Stimulated activated CD4-positive, alpha-beta T cell treated with anti-CD3 and anti-CD28 coated beads, Interleukin-1b, Interleukin-23, amount 100 ng/mL, for 24 hours (primary cell): ENCODE measurements around the gene CHD3.
A peak's percentile ranks its signal among the peaks of the same experiment; 100 is the strongest.

Source experiments
- DNase-seq, 4 experiments: peaks; one replicate each; pipeline ENCODE4 v3.0.0-alpha.2; 2020; ENCODE audit warnings: low read depth in 4 of 4, low spot score in 1 of 4

Gene CHD3

GRCh38 chr17:7888184-7888920, at the start of gene CHD3:
Gene CHD3, plus strand, starts transcription at chr17:7888789. Its CDS starts 212 bp downstream, at chr17:7889001.
- DNase-seq, result peak in 2 of 4 experiments; percentile 39 to 57

GRCh38 chr17:7839190-7839875, 49.3 kb upstream of the CHD3 start:
- no peak for DNase-seq

- no peak for DNase-seq
These were observed 48.7 kb upstream of the CHD3 start for GRCh38 chr17:7839876-7840261.

DNA sequence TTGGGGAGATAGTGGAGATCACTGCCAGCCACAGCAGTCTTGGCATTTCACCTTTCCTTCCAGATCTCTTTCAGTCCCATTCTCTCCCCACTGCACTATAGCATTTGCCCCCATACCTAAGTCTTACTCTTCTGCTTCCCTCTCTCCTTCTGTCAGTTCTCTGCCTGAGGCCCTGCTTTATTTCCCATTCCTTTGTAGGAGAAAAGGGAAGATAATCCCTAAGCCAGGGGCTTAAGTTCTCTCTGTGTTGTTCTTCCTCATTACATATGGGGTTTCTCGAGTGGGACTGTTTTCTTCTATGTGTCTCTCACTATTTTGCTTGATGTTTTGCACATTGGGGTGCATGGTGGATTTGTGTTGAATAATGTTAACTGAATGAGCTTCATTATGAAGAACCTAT, 48.1 kb upstream of the CHD3 start:
- DNase-seq, result no peak

DNA sequence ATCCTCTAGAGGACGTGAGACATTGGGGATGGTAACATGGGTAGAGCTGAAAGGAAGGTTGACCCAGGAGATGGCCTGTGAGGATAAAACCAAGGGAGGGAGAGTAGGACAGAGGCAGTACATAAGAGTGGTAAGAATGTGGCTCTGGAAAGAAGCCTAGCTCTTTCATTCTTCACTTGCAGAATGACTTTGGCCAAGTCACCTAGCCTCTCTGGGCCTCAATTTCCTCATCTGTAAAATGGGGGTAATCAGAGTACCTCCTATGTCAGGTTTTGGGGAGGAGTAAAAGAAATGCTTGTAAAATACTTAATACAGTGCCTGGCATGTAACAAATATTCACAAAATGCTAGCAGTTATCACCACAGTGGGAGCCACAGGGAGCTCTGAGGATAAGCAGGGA, 47.7 kb upstream of the CHD3 start:
- no peak for DNase-seq

DNA sequence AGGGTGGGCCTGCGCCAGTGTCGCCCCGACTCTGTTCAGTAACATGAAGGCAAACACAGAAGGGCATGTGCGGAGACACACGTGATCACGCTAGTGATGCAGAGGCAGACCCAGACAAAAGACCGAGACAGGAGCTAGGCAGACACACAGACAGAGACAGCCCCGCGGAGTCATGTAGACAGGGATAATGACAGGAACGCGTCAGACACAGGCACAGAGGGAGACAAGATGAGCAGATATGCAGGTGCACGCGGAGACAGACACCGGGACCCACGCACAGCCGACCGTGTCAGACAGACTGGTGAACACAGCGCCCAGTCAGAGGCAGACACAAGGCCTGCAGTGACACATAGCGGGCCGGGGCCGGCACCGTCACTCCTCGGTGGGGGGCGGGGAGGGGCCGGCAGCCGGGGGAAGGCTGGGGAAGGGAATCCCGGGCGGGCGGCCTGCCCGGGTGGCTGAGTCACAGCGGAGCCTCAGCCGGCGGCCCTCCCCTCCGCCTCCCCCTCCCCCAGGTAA, 47.1 kb upstream of the CHD3 start:
- peak; percentile 82 to 94 (median 90) for DNase-seq

DNA sequence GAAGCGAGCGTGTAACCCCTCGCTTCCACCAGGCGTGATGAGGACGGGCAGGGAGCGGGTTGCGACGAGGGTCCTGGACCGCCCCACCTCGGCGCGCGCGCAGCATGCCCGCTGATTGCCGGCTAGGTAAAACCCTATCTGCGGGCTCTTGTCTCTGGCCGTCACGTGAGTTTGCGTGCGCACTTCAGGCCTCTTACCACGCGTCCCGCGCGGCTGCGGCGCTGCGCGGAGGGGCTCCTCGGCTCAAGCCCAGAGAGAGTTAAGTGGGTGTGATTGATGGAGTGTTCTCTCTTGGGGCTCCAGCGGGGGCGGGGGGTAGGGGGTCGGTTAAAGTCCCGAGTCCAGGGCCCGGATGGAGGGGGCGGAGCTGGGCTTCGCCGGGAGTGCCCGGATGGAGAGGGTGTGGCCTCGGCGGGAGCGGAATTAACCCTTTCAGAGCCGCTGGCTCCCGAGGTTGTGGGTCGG, 46.6 kb upstream of the CHD3 start:
- peak; percentile 61 to 80 (median 74) for DNase-seq

GRCh38 chr17:7842380-7843256, 46.0 kb upstream of the CHD3 start:
- peak; percentile 91 to 96 (median 94) for DNase-seq

DNA sequence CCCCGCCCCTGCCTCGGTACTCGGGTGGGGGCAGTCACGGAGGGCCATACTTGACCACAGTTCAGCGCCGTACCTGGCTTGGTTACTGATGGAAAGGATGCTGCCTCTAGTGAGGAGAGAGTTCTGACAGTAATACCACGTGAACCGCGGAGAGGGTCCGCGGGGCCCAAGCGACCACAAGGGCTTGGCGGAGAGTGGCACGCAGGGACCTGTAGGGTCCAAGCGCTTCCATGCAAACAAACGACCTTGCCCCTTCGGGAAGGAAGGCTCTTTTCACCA, 45.4 kb upstream of the CHD3 start:
- no peak for DNase-seq

- peak; percentile 77 to 85 (median 82) for DNase-seq
These were observed 44.9 kb upstream of the CHD3 start for GRCh38 chr17:7843536-7844291.

DNA sequence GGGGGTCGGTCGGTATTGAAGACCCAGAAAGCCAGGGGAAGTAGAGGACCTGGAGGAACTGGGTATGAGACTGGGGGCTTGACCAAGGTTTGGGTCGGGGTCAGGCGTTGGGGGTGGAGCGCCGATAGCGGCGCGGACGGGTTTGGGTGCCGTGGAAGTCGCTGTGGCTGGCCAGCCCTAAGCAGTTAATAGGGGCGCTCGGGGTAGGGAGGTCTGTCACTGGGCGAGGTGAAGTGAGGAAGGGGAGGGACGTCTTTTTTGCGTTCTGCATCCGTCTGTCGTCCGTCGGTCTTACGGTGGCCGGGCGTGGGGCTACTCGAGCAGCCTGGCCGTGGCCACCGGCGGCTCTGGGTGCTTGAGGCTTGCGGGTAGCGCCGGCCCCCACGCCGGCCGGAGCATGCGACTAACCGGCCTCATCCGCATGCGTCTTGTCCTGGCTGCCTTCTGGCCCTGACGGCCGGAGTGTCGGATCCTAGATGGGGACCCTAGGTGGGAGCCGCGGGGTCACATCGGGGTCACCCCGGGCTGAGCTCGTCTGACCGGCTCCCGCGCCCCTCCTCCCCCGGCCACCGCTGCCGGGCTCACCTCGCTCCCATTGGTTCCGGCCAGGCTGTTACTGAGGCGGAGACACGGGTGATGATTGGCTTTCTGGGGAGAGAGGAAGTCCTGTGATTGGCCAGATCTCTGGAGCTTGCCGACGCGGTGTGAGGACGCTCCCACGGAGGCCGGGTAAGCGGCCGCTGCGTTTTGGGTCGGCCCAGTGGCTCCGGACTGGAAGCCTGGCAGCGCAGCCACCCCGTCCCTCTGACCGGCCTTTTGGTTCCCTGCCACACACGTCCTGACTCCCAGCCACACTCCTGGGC, 44.1 kb upstream of the CHD3 start:
- DNase-seq, result peak in 2 of 4 experiments; percentile 75 to 78

- DNase-seq, result no peak
These were observed 43.1 kb upstream of the CHD3 start for GRCh38 chr17:7845359-7846062.

- DNase-seq, result no peak
These were observed 42.4 kb upstream of the CHD3 start for GRCh38 chr17:7846063-7846735.

GRCh38 chr17:7846765-7847661, 41.6 kb upstream of the CHD3 start:
- no peak for DNase-seq

DNA sequence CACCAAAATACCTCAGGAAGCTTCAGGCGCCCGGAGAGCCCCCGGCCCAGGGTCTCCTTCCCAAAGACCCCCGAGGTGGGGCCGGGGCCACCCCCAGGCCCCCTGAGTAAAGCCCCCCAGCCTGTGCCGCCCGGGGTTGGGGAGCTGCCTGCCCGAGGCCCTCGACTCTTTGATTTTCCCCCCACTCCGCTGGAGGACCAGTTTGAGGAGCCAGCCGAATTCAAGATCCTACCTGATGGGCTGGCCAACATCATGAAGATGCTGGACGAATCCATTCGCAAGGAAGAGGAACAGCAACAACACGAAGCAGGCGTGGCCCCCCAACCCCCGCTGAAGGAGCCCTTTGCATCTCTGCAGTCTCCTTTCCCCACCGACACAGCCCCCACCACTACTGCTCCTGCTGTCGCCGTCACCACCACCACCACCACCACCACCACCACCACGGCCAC, 40.4 kb upstream of the CHD3 start:
- DNase-seq, result no peak

DNA sequence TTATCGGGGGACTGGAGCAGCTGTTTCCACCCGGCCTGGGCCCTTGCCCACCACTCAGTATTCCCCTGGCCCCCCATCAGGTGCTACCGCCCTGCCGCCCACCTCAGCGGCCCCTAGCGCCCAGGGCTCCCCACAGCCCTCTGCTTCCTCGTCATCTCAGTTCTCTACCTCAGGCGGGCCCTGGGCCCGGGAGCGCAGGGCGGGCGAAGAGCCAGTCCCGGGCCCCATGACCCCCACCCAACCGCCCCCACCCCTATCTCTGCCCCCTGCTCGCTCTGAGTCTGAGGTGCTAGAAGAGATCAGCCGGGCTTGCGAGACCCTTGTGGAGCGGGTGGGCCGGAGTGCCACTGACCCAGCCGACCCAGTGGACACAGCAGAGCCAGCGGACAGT, 39.9 kb upstream of the CHD3 start:
- DNase-seq, result no peak

DNA sequence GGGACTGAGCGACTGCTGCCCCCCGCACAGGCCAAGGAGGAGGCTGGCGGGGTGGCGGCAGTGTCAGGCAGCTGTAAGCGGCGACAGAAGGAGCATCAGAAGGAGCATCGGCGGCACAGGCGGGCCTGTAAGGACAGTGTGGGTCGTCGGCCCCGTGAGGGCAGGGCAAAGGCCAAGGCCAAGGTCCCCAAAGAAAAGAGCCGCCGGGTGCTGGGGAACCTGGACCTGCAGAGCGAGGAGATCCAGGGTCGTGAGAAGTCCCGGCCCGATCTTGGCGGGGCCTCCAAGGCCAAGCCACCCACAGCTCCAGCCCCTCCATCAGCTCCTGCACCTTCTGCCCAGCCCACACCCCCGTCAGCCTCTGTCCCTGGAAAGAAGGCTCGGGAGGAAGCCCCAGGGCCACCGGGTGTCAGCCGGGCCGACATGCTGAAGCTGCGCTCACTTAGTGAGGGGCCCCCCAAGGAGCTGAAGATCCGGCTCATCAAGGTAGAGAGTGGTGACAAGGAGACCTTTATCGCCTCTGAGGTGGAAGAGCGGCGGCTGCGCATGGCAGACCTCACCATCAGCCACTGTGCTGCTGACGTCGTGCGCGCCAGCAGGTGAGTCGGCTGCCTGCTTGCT, 39.3 kb upstream of the CHD3 start:
- DNase-seq, result no peak
